ENCODE results near the gene VPS9D1. TPM values are rescaled to one million over a fixed set of nuclear protein-coding genes. Genes with fewer than 3 reads are reported as not detected.
A peak's percentile ranks its signal among the peaks of the same experiment; 100 is the strongest.
"Not testable (repeated sequence)": the region's sequence is repeated elsewhere in the genome, so short reads cannot be mapped to it uniquely, and the experiment has no call there.

VPS9D1 gene
- total and polyA plus RNA-seq, 10 of the 15 experiments (the other 5 are each of a cell fraction or from before 2014, with no cell fraction given): 0.65 to 4.2 (median 1.1) TPM

- TF ChIP-seq CTCF (IDR thresholded peaks at IDR 0.05 in 2 of 3, conservative IDR thresholded peaks at IDR 0.05 in 1 of 3; ENCODE audit: control insufficient read depth in 2 of 3, extremely low read depth in 1 of 3, insufficient read depth in 1 of 3, low read depth in 3 of 3, low read length in 3 of 3) (no peak), NFXL1 (IDR thresholded peaks at IDR 0.05; ENCODE audit: borderline replicate concordance) (no peak), YY1 (IDR thresholded peaks at IDR 0.05; ENCODE audit: low read depth, low read length) (no peak), STAT3 (IDR thresholded peaks at IDR 0.05; ENCODE audit: low read depth, low read length) (no peak)
Observed at GRCh38 chr16:89678258-89678657, 42.4 kb downstream of the VPS9D1 start (continued).

GRCh38 chr16:89672177-89672941, 48.3 kb downstream of the VPS9D1 start:
- DNase-seq (ENCODE audit: low read depth, low spot score) (no peak), FAIRE-seq (peak; percentile 27), ATAC-seq (no peak)
- Histone ChIP-seq H4K20me1 (ENCODE audit: control insufficient read depth, insufficient read depth) (no peaks in the 10 kb centered on the region), H3K4me2 (ENCODE audit: control insufficient read depth, insufficient read depth) (no peak overlapping the region), H3K79me2 (ENCODE audit: control insufficient read depth, insufficient read depth, low read length) (no peaks in the 10 kb centered on the region), H3K4me1 (ENCODE audit: control insufficient read depth, insufficient read depth, low read length) (no peaks in the 10 kb centered on the region), H3K4me3 (no peak overlapping the region), H3K9me3 (replicated peaks; ENCODE audit: control insufficient read depth, insufficient read depth, low read length) (no peaks in the 10 kb centered on the region; the same call in 2 of the 3 replicates), H3K27ac (ENCODE audit: control insufficient read depth, insufficient read depth) (no peak overlapping the region), H3K9ac (ENCODE audit: control insufficient read depth, insufficient read depth, low read length) (no peak overlapping the region), H2AFZ (ENCODE audit: control insufficient read depth, low read depth, low read length) (no peak overlapping the region), H3K36me3 (ENCODE audit: control insufficient read depth in 2 of 2, insufficient read depth in 2 of 2, low read length in 1 of 2) (no peaks in the 10 kb centered on the region), H3K27me3 (replicated peaks in 1 of 2; ENCODE audit: control insufficient read depth in 2 of 2, insufficient read depth in 2 of 2, low read length in 1 of 2) (no peaks in the 10 kb centered on the region)
- POLR2A ChIA-PET: no interaction called here
- intact Hi-C loops (cut with micrococcal nuclease; ENCODE audit: unreplicated experiment) (no loop called here), in situ Hi-C loops (cut with MboI) (no loop called here)
- SMC1A ChIA-PET (ENCODE audit: uncharacterized antibody, unreplicated experiment): no interaction called here
- TF ChIP-seq PAX8 (IDR thresholded peaks at IDR 0.05): no peak
- no peak for TF ChIP-seq HDAC2 (IDR thresholded peaks at IDR 0.05)
- RAD21 ChIA-PET (ENCODE audit: unreplicated experiment): interaction anchor here (1.3 kb wide), 1 partner anchor 28 kb away, joined by 5 read pairs; no protein-coding TSS in a partner anchor
- BruUV-seq (replicated peaks): no TSS peak
- CTCF ChIA-PET: no interaction called here
- 88% methylated on average over 16 of the region's 16 CpGs for WGBS (ENCODE audit: insufficient coverage, insufficient replicate concordance, low lambda C conversion rate, missing lambda C conversion rate)

- ChIA-PET POLR2A (interaction anchor here (0.6 to 0.7 kb wide), 2 partner anchors 177 to 248 kb away, joined by 4 read pairs; no protein-coding TSS in a partner anchor), RAD21 (ENCODE audit: unreplicated experiment) (interaction anchor here (1.3 kb wide), 1 partner anchor 29 kb away, joined by 5 read pairs; no protein-coding TSS in a partner anchor), CTCF (interaction anchor here (0.6 kb wide), 1 partner anchor 18 kb away, joined by 3 read pairs; no protein-coding TSS in a partner anchor)
- ATAC-seq; intact Hi-C loops (cut with micrococcal nuclease; ENCODE audit: unreplicated experiment); H3K4me3 ChIP-seq; DNase-seq (ENCODE audit: low read depth, low spot score); H3K9me3 ChIP-seq (replicated peaks; ENCODE audit: control insufficient read depth, insufficient read depth, low read length); H3K4me2 ChIP-seq (ENCODE audit: control insufficient read depth, insufficient read depth); FAIRE-seq; H3K27me3 ChIP-seq (replicated peaks in 1 of 2; ENCODE audit: control insufficient read depth in 2 of 2, insufficient read depth in 2 of 2, low read length in 1 of 2); in situ Hi-C loops (cut with MboI); H4K20me1 ChIP-seq (ENCODE audit: control insufficient read depth, insufficient read depth); H3K27ac ChIP-seq (ENCODE audit: control insufficient read depth, insufficient read depth); H3K36me3 ChIP-seq (ENCODE audit: control insufficient read depth in 2 of 2, insufficient read depth in 2 of 2, low read length in 1 of 2); H3K9ac ChIP-seq (ENCODE audit: control insufficient read depth, insufficient read depth, low read length); H3K79me2 ChIP-seq (ENCODE audit: control insufficient read depth, insufficient read depth, low read length); BruUV-seq (replicated peaks); SMC1A ChIA-PET (ENCODE audit: uncharacterized antibody, unreplicated experiment); H2AFZ ChIP-seq (ENCODE audit: control insufficient read depth, low read depth, low read length); H3K4me1 ChIP-seq (ENCODE audit: control insufficient read depth, insufficient read depth, low read length): not testable (repeated sequence)
- WGBS (ENCODE audit: insufficient coverage, insufficient replicate concordance, low lambda C conversion rate, missing lambda C conversion rate): 81% methylated on average over 3 of the region's 4 CpGs
Observed at GRCh38 chr16:89671565-89671964, 49.1 kb downstream of the VPS9D1 start.

Data from GM12878 (cell line).